Kidney (tissue), 14 donors: ENCODE measurements around the gene SEC24D. TPM values are rescaled to one million over a fixed set of nuclear protein-coding genes. Genes with fewer than 3 reads are reported as not detected.
A peak's percentile ranks its signal among the peaks of the same experiment; 100 is the strongest.
"Not testable (repeated sequence)": the region's sequence is repeated elsewhere in the genome, so short reads cannot be mapped to it uniquely, and the experiment has no call there.

Source experiments
- DNase-seq, 5 donors: peaks; one replicate each; pipeline ENCODE4 v3.0.0-alpha.2; 2013 to 2020
- FAIRE-seq: peaks from 2 replicates; lab custom pipeline; 2012; peaks lifted over from hg19 to GRCh38; lab: Jason Lieb, UNC
- H3K27ac ChIP-seq, 2 donors: one replicate each; pipeline ENCODE4 v1.7.0; 2013; ENCODE audit warnings: low read depth in 2 of 2, low read length in 2 of 2, inconsistent platforms in 1 of 2
- H3K27me3 ChIP-seq: one replicate; pipeline ENCODE4 v1.7.1; 2013; ENCODE audit warnings: low read length, inconsistent platforms; ENCODE audit not compliant: control insufficient read depth, insufficient read depth
- H3K36me3 ChIP-seq, 3 donors: one replicate each; pipeline versions ENCODE4 v1.7.0 to v1.7.1; 2013; ENCODE audit warnings: low read length in 3 of 3, control low read depth in 1 of 3, inconsistent platforms in 1 of 3; ENCODE audit not compliant: insufficient read depth in 3 of 3, control insufficient read depth in 2 of 3
- H3K4me1 ChIP-seq, 3 donors: one replicate each; pipeline versions ENCODE4 v1.7.0 to v1.7.1; 2013; ENCODE audit warnings: low read length in 3 of 3, inconsistent platforms in 1 of 3, low read depth in 1 of 3; ENCODE audit not compliant: control insufficient read depth in 2 of 3, insufficient read depth in 2 of 3
- H3K4me3 ChIP-seq, 3 donors: one replicate each; pipeline versions ENCODE4 v1.7.0 to v1.8.1; 2013; ENCODE audit warnings: low read length in 3 of 3, control low read depth in 1 of 3, inconsistent platforms in 1 of 3
- H3K9ac ChIP-seq, 3 donors: one replicate each; pipeline versions ENCODE4 v1.7.0 to v1.7.1; 2013; ENCODE audit warnings: low read length in 3 of 3, control low read depth in 1 of 3, inconsistent platforms in 1 of 3
- H3K9me3 ChIP-seq, 3 donors: one replicate each; pipeline versions ENCODE4 v1.7.0 to v1.7.1; 2013; ENCODE audit warnings: low read length in 3 of 3, control low read depth in 1 of 3, inconsistent platforms in 1 of 3; ENCODE audit not compliant: control insufficient read depth in 2 of 3, insufficient read depth in 1 of 3
- intact Hi-C: fragments of 100-400 bp; cut with DNase I; formaldehyde crosslinking; loops from one replicate; pipeline ENCODE4 v1.11.1; 2022
- polyA plus RNA-seq: library from polyadenylated mRNA; stranded (reverse); fragments of 350-450 nt; fragmentation: Illumina TruSeq; extraction: RNeasy Lipid Tissue Mini Kit (QIAGEN cat#74804); gene quantifications from one replicate; pipeline ENCODE4 v1.2.3, GENCODE V29; 2014; ENCODE audit warnings: low read depth, low replicate concordance; ENCODE audit not compliant: insufficient read depth
- total RNA-seq: library from RNA; stranded (reverse); fragmentation: NEBNext Ultra II Directional; extraction: Animal tissue kit (Norgen Biotek cat#: 25700); gene quantifications from one replicate; pipeline ENCODE4 v1.2.1, GENCODE V29; 2021
- TF ChIP-seq, protein P1 (sequence below): IDR thresholded peaks from 3 replicates; pipeline ENCODE4 v1.5.1; 2012; ENCODE audit warnings: mild to moderate bottlenecking, moderate library complexity, borderline replicate concordance; ENCODE audit not compliant: insufficient read depth; ENCODE audit errors: extremely low read depth
- donor health status: control.
- donor health status: control.
- donor health status: control.
- donor health status: control.
- donor health status: control.
- donor health status: DM: yes; HTN: yes; CAD: no.
- donor health status: Normal renal cell carcinoma (clear cell type).

Gene SEC24D
- total and polyA plus RNA-seq, 2 donors from 2014 or later, result 5.9 to 45.4 TPM

DNA sequence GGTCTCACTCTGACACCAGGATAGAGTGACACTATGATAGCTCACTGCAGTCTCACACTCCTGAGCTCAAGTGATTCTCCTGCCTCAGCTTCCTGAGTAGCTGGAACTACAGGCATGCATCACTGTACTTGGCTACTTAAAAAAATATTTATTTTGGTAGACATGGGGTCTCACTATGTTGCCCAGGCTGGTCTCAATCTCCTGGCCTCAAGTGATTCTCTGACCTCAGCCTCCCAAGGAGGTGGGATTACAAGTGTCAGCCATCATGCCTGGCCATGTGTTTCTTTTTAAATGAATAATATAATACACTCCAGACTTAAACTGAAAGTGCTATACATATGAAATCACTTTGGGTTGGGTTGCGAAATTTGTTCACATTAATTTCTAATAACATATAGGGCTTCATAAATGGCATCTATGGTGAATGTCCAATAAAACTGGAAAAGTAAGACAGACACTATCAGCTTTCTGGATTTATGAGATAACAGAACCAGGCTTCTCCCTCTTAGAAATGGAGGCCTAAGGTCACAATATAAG, 48.0 kb downstream of the SEC24D start:
- no peaks in the 10 kb centered on the region for H3K27me3 ChIP-seq
- peaks cover 0 to 2% (median 0%) of the 10 kb centered on the region in 3 donors for H3K36me3 ChIP-seq
- no peak overlapping the region for H3K9ac ChIP-seq
- no peaks in the 10 kb centered on the region for H3K4me1 ChIP-seq
- TF ChIP-seq, protein P1, sequence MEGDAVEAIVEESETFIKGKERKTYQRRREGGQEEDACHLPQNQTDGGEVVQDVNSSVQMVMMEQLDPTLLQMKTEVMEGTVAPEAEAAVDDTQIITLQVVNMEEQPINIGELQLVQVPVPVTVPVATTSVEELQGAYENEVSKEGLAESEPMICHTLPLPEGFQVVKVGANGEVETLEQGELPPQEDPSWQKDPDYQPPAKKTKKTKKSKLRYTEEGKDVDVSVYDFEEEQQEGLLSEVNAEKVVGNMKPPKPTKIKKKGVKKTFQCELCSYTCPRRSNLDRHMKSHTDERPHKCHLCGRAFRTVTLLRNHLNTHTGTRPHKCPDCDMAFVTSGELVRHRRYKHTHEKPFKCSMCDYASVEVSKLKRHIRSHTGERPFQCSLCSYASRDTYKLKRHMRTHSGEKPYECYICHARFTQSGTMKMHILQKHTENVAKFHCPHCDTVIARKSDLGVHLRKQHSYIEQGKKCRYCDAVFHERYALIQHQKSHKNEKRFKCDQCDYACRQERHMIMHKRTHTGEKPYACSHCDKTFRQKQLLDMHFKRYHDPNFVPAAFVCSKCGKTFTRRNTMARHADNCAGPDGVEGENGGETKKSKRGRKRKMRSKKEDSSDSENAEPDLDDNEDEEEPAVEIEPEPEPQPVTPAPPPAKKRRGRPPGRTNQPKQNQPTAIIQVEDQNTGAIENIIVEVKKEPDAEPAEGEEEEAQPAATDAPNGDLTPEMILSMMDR, result no peak
- no peak for FAIRE-seq
- intact Hi-C loops, result no loop called here
- no peak overlapping the region for H3K27ac ChIP-seq
- no peaks in the 10 kb centered on the region for H3K9me3 ChIP-seq
- DNase-seq, result no peak
- H3K4me3 ChIP-seq, result no peak overlapping the region

DNA sequence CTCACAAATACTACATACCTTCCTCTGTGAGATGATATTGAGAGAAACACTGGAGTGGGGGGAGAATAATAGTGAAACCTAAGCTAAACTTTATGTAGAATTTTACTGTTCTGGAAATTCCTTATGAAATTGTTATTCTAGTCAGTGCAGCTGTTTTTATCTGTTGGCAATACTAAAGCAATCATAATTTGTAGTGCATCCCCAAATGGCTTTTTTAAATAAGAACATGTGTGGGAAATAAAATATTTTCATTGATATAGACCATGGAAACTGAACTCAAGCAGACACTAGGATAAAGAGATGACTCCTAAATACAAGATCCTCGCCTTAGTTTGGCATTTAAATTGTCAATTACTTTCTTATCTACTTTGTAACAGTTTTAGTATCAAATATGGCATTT, 51.1 kb downstream of the SEC24D start:
- Histone ChIP-seq H3K36me3 (peaks cover 0 to 2% (median 0%) of the 10 kb centered on the region in 3 donors), H3K27ac (no peak overlapping the region), H3K27me3 (no peaks in the 10 kb centered on the region), H3K9me3 (no peaks in the 10 kb centered on the region), H3K4me3 (no peak overlapping the region), H3K9ac (no peak overlapping the region), H3K4me1 (no peaks in the 10 kb centered on the region)
- FAIRE-seq, result no peak
- intact Hi-C loops, result no loop called here
- TF ChIP-seq, protein P1, result no peak
- no peak for DNase-seq

DNA sequence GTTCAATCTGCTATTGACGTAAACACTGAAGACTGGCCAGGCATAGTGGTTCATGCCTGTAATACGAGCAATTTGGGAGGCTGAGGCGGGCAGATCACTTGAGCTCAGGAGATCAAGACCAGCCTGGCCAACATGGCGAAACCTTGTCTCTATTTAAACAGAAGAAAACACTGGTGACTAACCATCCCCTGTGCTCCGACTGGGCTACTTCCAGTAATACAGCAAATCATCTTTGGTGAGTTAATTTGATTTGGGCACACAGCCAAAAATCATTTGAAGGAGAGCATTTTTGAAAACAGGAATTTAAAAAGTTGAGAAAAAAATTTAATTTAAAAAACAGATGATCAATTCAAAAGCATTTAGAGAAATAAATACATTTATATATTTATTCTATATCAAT, 52.0 kb downstream of the SEC24D start:
- H3K4me3 ChIP-seq, result no peak overlapping the region
- no peak overlapping the region for H3K27ac ChIP-seq
- TF ChIP-seq, protein P1, result no peak
- H3K4me1 ChIP-seq, result no peaks in the 10 kb centered on the region
- H3K27me3 ChIP-seq, result no peaks in the 10 kb centered on the region
- H3K36me3 ChIP-seq, result no peaks in the 10 kb centered on the region
- intact Hi-C loops, result no loop called here
- FAIRE-seq (peak; percentile 57), DNase-seq (no peak)
- no peaks in the 10 kb centered on the region for H3K9me3 ChIP-seq
- H3K9ac ChIP-seq, result no peak overlapping the region

DNA sequence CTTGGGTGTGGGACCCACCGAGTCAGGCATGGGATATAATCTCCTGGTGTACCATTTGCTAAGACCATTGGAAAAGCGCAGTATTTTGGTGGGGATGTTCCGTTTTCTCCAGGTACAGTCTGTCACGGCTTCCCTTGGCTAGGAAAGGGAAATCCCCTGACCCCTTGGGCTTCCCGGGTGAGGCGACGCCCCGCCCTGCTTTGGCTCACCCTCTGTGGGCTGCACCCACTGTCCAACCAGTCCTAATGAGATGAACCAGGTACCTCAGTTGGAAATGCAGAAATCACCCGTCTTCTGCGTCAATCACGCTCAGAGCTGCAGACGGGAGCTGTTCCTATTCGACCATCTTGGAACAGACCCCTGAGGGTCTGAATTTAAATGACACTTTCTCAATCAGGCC, 53.0 kb downstream of the SEC24D start:
- H3K9me3 ChIP-seq, H3K4me3 ChIP-seq, intact Hi-C loops, H3K36me3 ChIP-seq, FAIRE-seq, H3K27ac ChIP-seq, H3K9ac ChIP-seq, H3K27me3 ChIP-seq, DNase-seq, H3K4me1 ChIP-seq: not testable (repeated sequence)

DNA sequence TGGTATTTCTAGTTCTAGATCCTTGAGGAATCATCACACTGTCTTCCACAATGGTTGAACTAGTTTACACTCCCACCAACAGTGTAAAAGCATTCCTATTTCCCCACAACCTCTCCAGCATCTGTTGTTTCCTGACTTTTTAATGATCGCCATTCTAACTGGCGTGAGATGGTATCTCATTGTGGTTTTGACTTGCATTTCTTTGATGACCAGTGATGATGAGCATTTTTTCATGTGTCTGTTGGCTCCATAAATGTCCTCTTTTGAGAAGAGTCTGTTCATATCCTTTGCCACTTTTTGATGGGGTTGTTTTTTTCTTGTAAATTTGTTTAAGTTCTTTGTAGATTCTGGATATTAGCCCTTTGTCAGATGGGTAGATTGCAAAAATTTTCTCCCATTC, 58.3 kb downstream of the SEC24D start:
- intact Hi-C loops, result loop anchor here (10.0 kb wide), 1 partner anchor 107 kb away; the partner anchor contains the start of gene SYNPO2
- H3K36me3 ChIP-seq, H3K27me3 ChIP-seq, H3K27ac ChIP-seq, H3K9me3 ChIP-seq, H3K4me1 ChIP-seq, DNase-seq, H3K4me3 ChIP-seq, FAIRE-seq, H3K9ac ChIP-seq: not testable (repeated sequence)

DNA sequence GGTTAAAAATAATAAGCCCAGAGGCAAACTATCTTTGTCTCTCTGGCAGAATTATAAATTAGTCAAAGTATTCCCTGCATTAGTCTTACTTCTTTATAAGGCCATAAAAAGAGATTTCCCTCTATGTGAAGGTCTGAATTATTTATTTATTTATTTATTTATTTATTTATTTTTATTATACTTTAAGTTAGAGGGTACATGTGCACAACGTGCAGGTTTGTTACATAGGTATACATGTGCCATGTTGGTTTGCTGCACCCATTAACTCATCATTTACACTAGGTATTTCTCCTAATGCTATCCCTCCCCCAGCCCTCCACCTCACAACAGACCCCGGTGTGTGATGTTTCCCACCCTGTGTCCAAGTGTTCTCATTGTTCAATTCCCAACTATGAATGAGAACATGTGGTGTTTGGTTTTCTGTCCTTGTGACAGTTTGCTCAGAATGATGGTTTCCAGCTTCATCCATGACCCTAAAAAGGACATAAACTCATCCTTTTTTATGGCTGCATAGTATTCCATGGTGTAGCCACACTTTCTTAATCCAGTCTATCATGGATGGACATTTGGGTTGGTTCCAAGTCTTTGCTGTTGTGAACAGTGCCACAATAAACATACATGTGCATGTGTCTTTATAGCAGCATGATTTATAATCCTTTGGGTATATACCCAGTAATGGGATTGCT, 58.8 kb downstream of the SEC24D start:
- not testable (repeated sequence) for H3K4me1 ChIP-seq, DNase-seq, H3K9me3 ChIP-seq, H3K27ac ChIP-seq, FAIRE-seq, H3K4me3 ChIP-seq, H3K36me3 ChIP-seq, H3K9ac ChIP-seq, H3K27me3 ChIP-seq
- intact Hi-C loops, result loop anchor here (10.0 kb wide), 1 partner anchor 108 kb away; the partner anchor contains the start of gene SYNPO2
